Choroid plexus epithelial cell (primary cell): ENCODE data around the gene CCDC88C.

Experiments used
- DNase-seq: peaks from one replicate; pipeline ENCODE4 v3.0.0-alpha.2; 2010; ENCODE audit warnings: low read depth
- H3K4me3 ChIP-seq: 2 replicates; pipeline ENCODE4 v1.5.1; 2011; ENCODE audit warnings: low read depth, mild to moderate bottlenecking, control low read depth, low read length, moderate library complexity
- TF ChIP-seq, protein P1 (sequence below): conservative IDR thresholded peaks from 2 replicates; pipeline ENCODE4 v1.5.1; 2011; ENCODE audit warnings: low read depth, mild to moderate bottlenecking, control low read depth, inconsistent platforms, low read length, moderate library complexity

The CCDC88C gene

DNA sequence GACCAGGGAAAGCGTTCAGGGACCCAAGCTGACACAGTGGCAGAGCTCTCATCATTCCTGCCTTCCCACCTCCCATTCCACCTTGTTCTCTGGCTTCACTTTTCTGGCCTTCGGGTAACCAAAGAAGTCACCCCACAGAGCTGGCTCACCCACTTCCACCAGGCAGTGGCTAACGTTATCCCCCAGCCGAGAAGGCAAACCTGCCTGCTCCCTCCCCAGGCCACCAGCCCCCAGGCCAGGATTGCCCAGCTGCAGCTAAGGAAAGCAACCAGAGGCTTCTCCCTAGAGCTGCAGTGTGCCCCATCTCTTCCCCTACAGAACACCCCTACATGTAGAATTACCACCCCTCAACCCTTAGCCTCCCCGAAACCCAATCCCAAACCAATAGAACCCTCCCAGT, 22.2 kb downstream of the CCDC88C start:
- no peak for DNase-seq
- H3K4me3 ChIP-seq: no peak overlapping the region
- TF ChIP-seq, protein P1, sequence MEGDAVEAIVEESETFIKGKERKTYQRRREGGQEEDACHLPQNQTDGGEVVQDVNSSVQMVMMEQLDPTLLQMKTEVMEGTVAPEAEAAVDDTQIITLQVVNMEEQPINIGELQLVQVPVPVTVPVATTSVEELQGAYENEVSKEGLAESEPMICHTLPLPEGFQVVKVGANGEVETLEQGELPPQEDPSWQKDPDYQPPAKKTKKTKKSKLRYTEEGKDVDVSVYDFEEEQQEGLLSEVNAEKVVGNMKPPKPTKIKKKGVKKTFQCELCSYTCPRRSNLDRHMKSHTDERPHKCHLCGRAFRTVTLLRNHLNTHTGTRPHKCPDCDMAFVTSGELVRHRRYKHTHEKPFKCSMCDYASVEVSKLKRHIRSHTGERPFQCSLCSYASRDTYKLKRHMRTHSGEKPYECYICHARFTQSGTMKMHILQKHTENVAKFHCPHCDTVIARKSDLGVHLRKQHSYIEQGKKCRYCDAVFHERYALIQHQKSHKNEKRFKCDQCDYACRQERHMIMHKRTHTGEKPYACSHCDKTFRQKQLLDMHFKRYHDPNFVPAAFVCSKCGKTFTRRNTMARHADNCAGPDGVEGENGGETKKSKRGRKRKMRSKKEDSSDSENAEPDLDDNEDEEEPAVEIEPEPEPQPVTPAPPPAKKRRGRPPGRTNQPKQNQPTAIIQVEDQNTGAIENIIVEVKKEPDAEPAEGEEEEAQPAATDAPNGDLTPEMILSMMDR: no peak

GRCh38 chr14:91394105-91395081, 23.2 kb downstream of the CCDC88C start:
- no peak for DNase-seq
- no peak overlapping the region for H3K4me3 ChIP-seq
- TF ChIP-seq, protein P1: no peak

DNA sequence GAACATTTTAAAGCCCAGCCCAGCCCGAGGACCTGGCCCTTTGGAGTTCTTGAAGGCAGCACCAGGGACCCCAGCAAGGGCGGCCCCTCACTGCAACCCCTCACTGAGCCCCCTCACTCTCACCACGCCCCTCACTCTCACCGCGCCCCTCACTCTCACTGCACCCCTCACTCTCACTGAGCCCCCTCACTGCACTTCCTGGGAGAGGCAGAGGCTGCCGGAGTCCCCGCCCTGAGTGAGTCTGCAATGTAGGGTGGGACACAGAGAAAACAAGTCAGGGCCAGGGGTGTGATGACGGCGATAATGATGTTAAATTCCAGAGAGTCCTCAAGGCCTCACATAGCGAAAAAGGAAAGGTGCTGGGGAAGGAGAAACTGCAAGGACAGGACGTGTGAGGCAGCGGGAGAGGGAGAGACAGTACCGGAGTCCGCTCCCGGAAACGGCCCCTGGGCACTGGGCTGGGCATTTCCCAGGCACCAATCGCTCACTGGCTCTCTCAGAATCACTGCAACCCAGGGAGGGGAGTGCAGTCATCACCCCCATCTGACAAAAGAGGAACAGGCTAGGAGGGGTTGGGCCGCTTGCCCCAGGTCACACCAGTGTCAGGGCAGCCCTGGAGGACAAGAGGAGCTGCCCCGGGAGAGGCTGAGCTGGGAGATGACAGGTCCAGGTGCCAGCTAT, 24.9 kb downstream of the CCDC88C start:
- no peak for DNase-seq
- TF ChIP-seq, protein P1: no peak

GRCh38 chr14:91390165-91390778, 27.3 kb downstream of the CCDC88C start:
- TF ChIP-seq, protein P1: no peak
- H3K4me3 ChIP-seq: no peak overlapping the region
- no peak for DNase-seq

More for the DNA sequence above, 24.9 kb downstream of the CCDC88C start:
- no peak overlapping the region for H3K4me3 ChIP-seq

GRCh38 chr14:91389150-91389549, 28.5 kb downstream of the CCDC88C start:
- H3K4me3 ChIP-seq: no peak overlapping the region
- TF ChIP-seq, protein P1: no peak
- no peak for DNase-seq

DNA sequence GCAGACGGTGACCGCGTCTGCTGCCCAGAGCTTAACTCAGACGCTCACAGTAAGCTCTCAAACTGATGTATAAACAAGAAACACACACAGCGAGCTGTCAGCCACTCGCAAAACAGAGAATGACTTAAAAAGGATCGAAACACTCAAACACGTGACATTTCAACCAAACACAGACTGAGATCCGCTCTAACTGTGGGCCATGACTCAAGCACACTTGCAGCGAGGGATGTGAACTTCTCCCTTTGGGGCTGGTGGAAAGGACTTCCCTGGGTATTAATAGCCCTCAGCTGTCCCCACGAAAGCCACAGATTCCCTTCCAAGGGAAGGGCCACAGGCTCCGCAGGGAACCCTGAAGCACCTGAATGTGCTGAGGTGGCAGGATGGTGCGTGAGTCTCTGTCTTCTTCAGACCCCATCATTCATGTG, 29.1 kb downstream of the CCDC88C start:
- DNase-seq: no peak
- TF ChIP-seq, protein P1: no peak
- no peak overlapping the region for H3K4me3 ChIP-seq
